Fibroblast of the aortic adventitia (primary cell): Measurements from ENCODE around the gene HM13. TPM values are rescaled to one million over a fixed set of nuclear protein-coding genes. Genes with fewer than 3 reads are reported as not detected.
A peak's percentile ranks its signal among the peaks of the same experiment; 100 is the strongest.
"Not testable (repeated sequence)": the region's sequence is repeated elsewhere in the genome, so short reads cannot be mapped to it uniquely, and the experiment has no call there.

Experiments
- DNase-seq: peaks from one replicate; pipeline ENCODE4 v3.0.0-alpha.2; 2010; ENCODE audit warnings: low read depth
- H3K4me3 ChIP-seq: 2 replicates; pipeline ENCODE4 v1.5.1; 2011; ENCODE audit warnings: low read depth, mild to moderate bottlenecking, control low read depth, low read length, moderate library complexity
- total RNA-seq: library from RNA; depleted of rRNA; stranded (reverse); fragments of >200 nt; gene quantifications from 2 replicates; pipeline ENCODE4 v1.2.3, GENCODE V29; 2012; ENCODE audit warnings: low replicate concordance
- TF ChIP-seq, protein P1 (sequence below): IDR thresholded peaks from 2 replicates; pipeline ENCODE4 v1.5.1; 2011; ENCODE audit warnings: mild to moderate bottlenecking, low read length, control low read depth, inconsistent platforms; ENCODE audit not compliant: insufficient read depth

HM13 gene
- total RNA-seq, 1 donor: 131 TPM

- DNase-seq: peak; percentile 97
- TF ChIP-seq, protein P1, sequence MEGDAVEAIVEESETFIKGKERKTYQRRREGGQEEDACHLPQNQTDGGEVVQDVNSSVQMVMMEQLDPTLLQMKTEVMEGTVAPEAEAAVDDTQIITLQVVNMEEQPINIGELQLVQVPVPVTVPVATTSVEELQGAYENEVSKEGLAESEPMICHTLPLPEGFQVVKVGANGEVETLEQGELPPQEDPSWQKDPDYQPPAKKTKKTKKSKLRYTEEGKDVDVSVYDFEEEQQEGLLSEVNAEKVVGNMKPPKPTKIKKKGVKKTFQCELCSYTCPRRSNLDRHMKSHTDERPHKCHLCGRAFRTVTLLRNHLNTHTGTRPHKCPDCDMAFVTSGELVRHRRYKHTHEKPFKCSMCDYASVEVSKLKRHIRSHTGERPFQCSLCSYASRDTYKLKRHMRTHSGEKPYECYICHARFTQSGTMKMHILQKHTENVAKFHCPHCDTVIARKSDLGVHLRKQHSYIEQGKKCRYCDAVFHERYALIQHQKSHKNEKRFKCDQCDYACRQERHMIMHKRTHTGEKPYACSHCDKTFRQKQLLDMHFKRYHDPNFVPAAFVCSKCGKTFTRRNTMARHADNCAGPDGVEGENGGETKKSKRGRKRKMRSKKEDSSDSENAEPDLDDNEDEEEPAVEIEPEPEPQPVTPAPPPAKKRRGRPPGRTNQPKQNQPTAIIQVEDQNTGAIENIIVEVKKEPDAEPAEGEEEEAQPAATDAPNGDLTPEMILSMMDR: no peak
- peak within 1 kb of the TSS; percentile 95 for H3K4me3 ChIP-seq
Measured at GRCh38 chr20:31605031-31605901, 91.0 kb downstream of the HM13 start, which contains the start of gene ID1. TSS of gene ID1 (plus strand) at chr20:31605289. CDS start at chr20:31605388, 99 bp downstream.

GRCh38 chr20:31605902-31606803 lies 91.9 kb downstream of the HM13 start:
- H3K4me3 ChIP-seq: peak overlapping the region; percentile 95
- TF ChIP-seq, protein P1: no peak
- peak; percentile 30 for DNase-seq

- peak overlapping the region; percentile 95 for H3K4me3 ChIP-seq
- peak; percentile 73 for DNase-seq
- TF ChIP-seq, protein P1: no peak
Measured at GRCh38 chr20:31606804-31607639, 92.8 kb downstream of the HM13 start.

GRCh38 chr20:31607640-31608250 lies 93.5 kb downstream of the HM13 start:
- DNase-seq: peak; percentile 39
- TF ChIP-seq, protein P1: no peak
- H3K4me3 ChIP-seq: peak overlapping the region; percentile 95

DNA sequence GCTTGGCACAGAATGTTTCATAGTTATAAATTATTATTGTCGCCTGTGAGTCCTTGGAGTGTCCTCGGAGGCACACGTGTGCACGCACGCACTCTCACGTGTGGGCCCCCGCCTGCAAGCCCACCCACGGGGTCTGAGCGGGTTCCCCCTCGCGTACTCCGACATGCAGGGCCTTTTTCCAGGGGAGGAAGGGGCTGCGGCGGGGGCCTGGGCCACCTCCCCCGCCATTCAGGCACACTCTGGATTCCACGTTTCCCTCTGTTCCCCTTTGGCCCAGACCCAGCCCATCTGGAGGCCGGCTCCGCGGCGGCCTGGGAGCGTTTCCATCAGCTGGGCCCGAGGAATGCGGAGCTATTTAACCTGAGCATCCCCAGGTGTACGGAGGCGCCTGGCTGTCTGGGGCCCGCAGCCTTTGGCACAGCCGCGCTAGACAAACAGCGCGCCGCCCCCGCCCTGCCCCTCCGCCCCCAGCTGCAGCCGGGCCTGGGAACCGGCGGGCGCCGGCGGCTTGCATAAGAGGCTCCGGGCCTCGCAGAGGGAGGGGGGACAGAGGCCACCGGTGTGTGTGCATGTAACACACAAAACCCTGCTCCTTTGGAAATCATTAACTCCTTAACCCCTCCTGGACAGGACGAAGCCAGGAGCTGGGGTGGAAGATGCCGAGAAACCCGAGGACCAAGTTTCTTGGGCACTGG lies 94.2 kb downstream of the HM13 start:
- peak; percentile 63 for DNase-seq
- TF ChIP-seq, protein P1: no peak
- H3K4me3 ChIP-seq: peak overlapping the region; percentile 33

DNA sequence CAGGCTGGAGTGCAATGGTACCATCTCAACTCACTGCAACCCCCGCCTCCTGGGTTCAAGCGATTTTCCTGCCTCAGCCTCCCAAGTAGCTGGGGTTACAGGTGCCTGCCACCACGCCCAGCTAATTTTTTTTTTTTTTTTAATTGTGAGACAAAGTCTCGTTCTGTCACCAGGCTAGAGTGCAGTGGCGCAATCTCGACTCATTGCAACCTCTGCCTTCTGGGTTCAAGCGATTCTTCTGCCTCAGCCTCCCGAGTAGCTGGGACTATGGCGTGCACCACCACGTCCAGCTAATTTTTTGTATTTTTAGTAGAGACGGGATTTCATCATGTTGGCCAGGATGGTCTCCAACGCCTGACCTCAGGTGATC lies 98.0 kb downstream of the HM13 start:
- DNase-seq, H3K4me3 ChIP-seq: not testable (repeated sequence)
